ENCODE data around the gene RLF.

GRCh38 chr1:40218333-40218732, 57.1 kb downstream of the RLF start:
- TF ChIP-seq CTCF (conservative IDR thresholded peaks at IDR 0.05) (no peak), ZFX (IDR thresholded peaks at IDR 0.05) (no peak)

All from C4-2B (cell line).